ENCODE data around the gene PANX3.
"Not testable (repeated sequence)": the region's sequence is repeated elsewhere in the genome, so short reads cannot be mapped to it uniquely, and the experiment has no call there.

PANX3 gene, protein sequence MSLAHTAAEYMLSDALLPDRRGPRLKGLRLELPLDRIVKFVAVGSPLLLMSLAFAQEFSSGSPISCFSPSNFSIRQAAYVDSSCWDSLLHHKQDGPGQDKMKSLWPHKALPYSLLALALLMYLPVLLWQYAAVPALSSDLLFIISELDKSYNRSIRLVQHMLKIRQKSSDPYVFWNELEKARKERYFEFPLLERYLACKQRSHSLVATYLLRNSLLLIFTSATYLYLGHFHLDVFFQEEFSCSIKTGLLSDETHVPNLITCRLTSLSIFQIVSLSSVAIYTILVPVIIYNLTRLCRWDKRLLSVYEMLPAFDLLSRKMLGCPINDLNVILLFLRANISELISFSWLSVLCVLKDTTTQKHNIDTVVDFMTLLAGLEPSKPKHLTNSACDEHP

DNA sequence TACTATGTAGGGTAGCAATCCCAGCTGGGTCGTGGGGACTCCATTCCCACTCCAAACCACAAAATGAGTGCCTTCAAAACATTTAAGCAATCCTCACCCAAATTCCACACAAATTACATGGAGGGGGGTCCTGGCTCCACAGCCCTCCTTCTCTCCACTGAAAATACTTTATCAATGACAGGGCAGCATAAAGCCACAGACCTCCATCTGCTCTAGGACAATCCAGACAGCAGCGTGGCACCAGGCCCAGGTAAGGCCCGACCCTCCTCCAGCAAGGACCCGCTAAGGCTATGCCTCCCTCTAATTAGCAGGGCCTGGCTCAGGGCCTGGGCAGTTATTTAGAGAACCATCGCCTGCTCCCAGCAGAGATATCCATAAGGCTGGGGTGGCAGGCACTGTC is at the start of gene PANX3:
Gene PANX3 (plus strand): TSS at position 365 of the 400 bp plus-strand sequence. CDS start 129 bp downstream, outside the sequence.
- no peak for DNase-seq (ENCODE audit: low spot score)

DNA sequence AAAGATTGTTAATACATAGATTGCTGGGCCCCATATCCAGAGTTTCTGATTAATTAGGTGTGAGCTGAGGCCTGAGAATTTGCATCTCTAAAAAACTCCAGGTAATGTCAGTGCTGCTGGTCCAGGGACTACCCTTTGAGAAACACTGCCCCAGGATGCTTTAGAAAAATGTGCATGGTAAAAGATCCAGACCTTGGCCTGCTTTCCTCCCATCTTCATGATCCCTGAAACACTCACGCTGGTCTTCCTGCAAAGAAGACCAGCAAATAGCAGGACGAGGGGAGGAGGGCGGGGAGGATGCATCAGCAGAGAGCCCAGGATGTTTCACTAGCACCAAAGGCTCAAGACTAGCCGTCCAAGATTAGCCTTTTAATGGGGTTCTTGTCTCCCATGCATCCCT is 41.5 kb upstream of the PANX3 start, which contains the start of gene OR8A1:
Gene OR8A1 (plus strand): TSS at position 301 of the 400 bp plus-strand sequence. CDS start 123 bp downstream, outside the sequence.
- no peak for DNase-seq (ENCODE audit: low spot score)

DNA sequence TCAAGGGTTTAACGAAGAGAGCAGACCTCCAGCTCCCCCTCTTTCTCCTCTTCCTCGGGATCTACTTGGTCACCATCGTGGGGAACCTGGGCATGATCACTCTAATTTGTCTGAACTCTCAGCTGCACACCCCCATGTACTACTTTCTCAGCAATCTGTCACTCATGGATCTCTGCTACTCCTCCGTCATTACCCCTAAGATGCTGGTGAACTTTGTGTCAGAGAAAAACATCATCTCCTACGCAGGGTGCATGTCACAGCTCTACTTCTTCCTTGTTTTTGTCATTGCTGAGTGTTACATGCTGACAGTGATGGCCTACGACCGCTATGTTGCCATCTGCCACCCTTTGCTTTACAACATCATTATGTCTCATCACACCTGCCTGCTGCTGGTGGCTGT is 41.1 kb upstream of the PANX3 start:
- no peak for DNase-seq (ENCODE audit: low spot score)

DNA sequence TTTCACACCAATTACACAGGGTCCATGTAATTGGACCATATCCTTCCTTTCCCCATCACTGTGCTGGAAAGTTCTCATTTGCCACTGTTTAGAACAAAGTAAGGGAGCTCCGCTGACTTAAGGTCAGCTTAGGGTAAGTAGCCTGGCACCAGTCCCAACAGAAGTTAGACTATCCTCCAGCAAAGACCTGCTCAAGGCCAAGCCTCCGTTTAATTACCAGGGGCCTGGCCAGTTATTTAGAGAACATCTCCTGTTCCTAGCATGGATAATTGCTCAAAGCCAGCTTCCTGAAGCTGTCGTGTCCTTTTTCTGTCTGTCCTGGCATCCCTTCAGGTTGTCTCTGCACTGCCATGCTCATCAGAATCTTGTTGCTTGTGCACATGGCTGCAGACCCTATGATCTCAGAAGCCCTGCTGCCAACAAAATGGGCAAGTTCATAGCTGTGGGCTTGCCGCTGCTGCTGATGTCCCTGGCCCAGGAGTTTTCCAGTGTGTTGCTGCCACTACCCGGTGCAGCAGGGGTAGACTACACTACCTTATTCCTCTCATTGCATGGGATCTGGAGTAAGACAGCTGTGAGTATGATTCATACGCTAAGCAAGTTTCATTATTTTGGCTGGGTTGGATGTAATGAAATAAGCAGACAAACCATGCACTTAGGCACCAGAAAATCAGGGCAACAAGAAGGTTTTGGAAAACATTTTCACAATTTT is 33.4 kb upstream of the PANX3 start:
- DNase-seq (ENCODE audit: low spot score), result no peak

DNA sequence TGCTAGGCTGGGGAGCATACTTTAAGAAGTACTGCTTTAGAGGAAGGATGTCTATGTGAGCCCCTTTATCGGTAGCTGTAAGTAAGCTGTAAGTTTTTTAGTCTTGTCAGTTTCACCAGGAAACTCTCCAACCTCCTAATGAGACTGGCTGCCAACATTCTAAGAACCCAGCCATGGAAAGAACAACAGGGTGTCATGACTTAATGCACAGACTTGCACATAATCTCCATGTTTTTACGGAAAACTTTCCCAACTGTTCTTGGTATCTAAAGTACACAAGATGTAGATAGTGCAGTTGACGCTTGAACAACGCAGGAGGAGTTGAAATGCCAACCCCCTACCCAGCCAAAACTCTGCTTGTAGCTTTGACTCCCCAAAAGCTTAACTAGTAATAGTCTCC is 32.5 kb upstream of the PANX3 start:
- DNase-seq (ENCODE audit: low spot score), result no peak

DNA sequence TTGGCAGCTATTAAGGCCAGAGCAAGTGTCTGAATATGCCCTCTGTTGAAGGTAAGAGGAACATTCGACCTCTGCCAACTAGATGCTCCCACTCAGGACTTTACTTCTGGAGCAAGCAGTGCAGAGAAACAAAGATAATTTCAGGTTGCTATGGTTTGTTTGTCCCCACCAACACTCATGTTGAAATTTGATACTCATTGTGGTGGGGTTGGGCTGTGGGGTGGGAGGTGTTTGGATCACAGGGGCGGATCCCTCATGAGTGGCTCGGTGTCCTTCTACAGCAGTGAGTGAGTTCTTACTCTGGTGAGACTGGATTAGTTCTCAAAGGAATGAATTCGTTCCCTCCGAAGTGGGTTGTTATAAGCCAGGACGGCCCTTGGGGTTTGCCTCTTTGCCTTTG is 29.4 kb upstream of the PANX3 start:
- no peak for DNase-seq (ENCODE audit: low spot score)

DNA sequence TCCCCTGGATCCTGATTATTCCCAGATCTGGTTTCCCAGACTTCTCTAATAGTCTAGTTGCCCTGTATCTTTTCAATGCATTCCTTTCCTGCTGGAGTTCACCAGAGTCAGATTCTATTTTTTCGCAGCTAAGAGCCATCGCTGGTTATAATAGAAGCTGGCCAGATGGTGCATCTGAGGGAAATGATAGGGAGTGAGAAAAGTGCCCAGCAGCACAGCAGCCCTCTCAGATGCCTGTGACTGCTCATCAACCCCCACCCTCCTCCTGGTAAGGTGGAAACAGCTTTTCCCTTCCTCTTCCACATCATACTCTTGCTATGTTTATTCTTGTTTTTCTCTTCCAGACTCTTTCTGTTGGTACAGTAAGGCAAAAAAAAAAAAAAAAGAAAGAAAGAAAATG is 28.7 kb upstream of the PANX3 start:
- DNase-seq (ENCODE audit: low spot score), result no peak

DNA sequence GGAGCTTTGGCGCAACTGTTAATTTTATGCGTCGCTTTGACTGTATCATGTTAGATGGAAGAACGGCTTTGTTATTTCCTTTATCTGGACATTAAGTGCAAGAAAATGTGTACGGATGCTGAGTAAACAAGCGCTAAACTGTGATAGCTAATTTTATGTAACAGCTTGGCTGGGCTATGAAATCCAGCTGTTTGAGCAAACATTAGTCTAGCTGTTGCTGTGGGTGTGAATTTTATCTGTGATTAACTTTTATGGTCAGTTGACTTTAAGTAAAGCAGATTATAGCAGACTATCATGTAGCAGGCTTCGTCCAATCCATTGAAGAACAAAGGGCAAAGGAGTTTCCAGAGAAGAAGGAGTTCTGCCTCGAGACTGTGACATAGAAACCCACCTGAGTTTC is 27.4 kb upstream of the PANX3 start:
- no peak for DNase-seq (ENCODE audit: low spot score)

DNA sequence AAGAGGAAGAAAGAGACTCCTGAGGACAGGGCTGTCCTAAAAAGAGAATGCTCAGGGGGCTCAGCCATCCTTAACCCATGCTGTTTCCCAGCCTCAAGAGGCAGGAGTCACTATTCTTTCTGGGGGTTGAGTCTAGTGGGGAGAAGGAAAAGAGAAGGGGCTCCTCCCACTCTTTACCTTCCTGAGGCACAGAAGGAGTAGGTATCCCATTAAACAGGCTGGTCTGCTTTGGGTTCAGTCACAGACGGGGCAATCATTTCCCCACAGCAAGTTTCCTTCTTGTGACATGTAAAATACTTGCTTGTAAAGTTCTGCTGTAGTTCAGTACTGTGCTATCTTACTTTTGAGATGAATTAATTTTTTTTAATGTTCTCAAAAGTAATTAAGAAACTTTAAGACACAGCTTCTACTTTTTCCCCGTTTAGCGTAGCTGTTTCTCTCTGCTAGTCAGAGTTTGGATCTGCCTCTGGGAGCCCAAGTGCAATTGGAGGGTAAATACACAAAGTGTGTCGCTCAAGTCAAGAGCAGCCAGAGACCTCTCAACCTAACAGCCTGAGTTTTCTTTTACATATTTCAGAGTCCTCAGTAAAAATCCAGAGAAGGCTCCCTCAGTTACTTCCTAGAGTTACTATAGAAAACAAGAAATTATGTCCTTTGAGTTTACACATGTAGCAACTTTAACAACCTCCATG is 26.4 kb upstream of the PANX3 start:
- no peak for DNase-seq (ENCODE audit: low spot score)

DNA sequence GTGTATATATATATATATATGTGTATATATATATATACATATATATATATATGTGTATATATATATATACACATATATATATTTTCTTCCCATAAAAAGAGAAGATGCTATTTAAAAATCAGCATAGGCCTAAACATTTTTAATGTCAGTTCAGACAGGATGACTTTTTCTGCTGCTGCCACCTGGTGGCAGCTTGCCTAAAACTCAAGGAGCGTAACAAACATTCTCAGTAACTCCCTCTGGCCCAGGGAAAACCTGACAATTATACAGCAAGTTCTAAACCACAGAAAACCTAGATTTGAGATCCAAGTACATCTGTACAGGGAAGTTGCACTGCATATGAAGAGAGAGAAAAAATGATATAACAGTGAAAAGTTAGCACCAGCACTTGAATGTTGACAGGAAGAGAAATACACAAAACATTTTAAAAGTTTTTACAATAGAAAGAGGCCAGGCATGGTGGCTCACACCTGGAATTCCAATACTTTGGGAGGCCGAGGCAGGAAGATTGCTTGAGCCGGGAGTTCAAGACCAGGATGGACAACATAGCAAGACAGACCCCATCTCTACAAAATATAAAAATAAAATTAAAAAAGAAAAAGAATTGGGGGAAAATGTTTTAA is 24.9 kb upstream of the PANX3 start:
- peak; percentile 56 for DNase-seq (ENCODE audit: low spot score)

DNA sequence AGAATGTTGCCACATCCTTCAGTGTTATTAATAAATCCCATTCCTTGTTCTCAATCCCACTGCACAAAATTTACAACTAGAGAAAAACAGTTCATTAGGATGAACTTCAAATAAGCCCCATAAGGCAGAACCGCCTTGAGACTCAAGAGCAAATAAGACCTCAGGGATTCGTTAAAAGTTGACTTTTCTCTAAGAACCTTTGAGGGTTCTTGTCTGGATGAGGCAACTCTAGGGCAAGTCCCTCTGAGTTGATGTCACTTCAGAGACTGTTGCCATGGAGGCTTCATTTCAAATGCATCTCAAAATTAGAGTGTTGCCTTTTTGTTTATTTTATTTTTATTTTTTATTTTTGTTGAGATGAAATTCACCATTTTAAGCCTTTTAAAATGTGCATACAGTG is 19.8 kb upstream of the PANX3 start:
- DNase-seq (ENCODE audit: low spot score), result no peak

DNA sequence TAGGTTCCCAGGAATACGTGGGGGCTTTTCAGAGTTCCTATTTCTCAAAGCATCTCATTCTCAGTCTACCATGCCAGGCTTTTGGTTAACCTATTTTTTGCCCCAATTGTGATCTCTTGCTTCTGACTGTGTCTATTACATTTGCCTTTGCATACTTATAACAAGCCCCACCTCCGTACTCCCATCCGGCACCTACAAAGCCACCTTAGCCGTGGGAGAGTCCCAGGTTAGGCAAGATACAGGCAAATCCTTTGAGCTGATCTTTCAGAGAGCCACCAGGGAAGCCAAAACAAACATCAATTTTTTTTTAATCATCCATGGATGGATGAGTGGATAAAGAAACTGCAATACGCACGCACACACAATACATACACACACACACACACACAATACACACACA is 18.6 kb upstream of the PANX3 start:
- no peak for DNase-seq (ENCODE audit: low spot score)

DNA sequence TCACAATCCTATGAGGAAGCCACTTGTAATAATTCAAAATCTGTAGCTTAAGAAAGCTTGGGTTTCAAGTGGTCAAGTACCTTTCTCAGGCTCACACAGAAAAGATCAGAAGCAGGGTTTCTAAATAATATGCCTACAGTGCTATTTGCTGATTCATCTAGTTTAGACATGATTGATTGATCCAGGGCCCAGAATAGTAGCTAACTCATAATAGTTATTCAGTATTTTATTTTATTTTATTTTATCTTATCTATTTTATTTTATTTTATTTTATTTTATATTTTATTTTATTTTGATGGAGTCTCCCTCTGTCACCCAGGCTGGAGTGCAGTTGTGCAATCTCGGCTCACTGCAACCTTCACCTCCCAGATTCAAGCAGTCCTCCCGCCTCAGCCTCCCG is 15.9 kb upstream of the PANX3 start:
- DNase-seq (ENCODE audit: low spot score), result no peak

DNA sequence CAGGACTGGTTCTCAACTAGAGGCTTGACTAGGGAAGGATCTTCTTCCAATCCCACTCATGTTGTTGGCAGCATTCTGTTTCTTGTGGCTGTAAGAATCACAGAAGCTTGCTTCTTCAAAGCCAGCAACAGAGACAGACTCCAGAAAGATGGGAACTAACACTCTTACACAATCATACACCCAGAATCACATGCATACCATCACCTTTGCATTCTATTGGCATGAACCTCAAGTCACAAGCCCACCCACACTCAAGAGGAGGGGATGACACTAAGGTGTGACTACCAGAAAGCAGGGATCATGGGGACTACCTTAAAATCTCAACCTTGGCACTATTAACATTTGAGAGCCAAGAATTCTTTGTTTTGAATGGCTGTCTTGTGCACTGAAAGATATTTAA is 13.6 kb upstream of the PANX3 start:
- DNase-seq (ENCODE audit: low spot score), result no peak

DNA sequence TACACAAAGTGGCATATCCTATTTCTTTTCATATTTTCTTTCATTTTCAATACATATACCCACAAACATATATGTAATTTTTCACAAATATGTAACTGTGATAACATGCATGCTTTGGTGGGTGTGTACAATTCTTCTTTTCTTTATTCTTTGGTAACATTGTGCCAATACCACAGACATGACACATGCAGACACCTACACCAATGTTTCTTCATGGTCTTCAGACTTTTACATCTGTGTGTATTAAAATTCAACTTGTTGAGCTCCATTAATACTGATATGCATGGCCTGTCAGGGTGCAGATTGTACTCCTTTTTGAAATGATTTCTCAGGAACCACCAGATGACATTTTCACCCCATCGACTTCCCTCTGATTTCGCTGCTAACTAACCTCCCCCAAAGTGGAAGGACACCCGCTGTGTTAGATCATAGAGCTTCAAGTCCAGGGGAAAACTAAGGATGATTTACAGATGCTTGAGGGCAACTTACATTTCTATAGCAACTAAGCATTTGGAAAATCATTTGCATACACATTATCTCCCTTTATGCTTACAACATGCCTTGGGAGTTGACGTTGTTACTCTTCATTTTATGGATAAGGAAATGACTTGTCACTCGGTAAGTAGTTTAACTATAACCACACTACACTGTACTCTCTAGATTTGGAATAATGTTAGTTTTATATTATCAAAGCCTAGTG is 10.5 kb upstream of the PANX3 start:
- no peak for DNase-seq (ENCODE audit: low spot score)

DNA sequence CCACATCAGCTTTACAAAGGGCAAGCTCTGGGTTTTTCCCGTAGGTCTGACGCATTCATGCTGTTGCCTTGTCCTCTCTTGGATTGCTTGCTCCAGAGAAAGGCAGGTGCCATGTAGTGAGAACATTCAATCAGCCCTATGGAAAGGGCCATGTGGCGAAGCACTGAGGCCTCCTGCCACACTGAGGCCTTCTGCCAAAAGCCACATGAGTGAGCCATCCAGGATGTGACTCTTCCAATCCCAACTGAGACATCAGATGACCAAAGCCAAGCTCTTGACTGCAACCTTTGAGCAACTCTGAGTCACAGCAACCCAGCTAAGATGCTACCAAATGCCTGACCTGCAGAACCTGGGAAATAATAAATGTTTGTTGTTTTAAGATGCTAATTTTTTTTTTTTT is 9.0 kb upstream of the PANX3 start:
- no peak for DNase-seq (ENCODE audit: low spot score)

DNA sequence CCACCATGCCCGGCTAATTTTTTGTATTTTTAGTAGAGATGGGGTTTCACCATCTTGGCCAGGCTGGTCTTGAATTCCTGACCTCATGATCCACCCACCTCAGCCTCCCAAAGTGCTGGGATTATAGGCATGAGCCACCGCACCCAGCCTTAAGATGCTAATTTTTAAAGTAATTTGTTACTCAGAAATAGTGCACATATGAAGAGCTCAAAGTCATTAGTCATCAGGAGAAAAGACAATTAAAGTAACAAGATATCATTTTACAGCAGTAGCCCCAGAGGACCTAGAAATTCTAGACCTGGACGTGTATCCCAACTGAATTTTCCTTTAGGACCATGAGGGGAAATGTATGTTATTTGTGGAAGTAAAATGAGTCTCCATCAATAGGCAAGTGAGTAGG is 8.5 kb upstream of the PANX3 start:
- not testable (repeated sequence) for DNase-seq (ENCODE audit: low spot score)

DNA sequence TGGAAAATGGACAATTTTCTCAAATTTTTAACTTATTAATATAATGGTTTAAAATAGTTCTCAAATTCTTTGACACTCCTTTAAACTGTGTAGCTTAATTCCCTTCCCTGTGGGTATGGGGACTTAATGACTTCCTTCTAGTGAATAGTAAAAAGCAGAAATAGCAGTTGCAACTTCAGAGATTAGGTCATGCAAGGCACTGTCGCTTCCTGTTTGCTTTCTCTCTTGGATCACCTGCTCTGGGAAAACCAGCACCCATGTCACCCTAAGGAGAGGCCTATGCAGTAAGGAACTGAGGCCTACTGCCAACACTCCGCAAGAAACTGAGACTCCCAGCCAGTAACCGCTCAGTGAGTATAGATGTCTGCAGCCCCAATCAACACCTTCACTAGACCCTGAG is 5.5 kb upstream of the PANX3 start:
- no peak for DNase-seq (ENCODE audit: low spot score)

DNA sequence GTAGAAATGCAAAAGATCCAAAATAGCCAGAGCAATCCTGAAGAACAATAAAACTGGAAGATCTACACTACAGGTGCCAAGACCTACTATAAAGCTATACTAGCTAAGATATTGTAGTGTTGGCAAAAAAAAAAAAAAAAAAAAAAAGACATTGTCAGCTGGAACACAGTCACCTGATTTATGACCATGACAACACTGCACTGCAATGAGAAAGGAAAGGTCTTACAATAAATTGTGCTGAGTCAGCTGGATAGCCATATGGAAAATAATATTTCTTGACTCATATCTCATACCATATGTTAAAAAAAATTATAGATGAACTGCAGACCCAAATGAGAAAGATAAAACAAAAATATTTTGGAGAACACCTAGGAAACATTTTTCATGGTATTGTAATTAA is 3.1 kb upstream of the PANX3 start:
- DNase-seq (ENCODE audit: low spot score), result no peak

DNA sequence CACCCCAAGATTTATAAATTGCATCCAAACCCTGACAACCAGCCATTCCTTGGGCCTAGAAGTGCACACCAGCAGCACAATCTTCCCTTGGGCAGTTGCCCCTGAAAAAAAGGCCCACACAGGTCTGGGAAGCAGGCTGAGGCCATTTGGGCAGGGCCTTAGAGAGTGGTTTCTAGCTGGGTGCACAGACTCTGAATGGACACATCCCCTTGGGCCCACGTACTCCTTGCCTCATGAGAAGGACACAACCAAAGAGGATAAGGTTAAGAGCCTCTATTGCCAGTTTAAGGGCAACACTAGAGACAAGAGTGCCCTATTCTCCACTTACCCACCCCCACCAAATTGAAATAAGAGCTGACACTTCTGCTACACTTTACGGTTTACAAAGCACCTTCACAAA is 933 bp upstream of the PANX3 start:
- no peak for DNase-seq (ENCODE audit: low spot score)

DNA sequence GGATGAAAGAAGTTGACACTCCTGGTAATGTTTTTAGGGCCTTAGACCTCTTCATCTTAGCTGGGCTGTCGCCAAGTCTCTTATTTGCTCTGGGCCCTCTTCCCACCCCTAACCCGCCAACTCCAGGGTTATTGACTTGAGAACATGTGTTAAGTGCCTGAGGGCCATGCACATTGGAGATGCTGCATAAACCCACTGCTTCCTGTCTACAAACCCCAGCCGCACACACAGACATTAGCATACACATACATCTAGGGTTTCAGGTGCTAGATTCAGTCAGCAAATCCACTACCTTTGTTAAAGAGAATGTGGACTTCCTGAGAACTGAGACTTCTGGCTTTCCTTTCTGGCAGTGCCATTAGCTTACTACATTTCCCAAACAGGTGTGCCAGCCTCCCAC is 817 bp downstream of the PANX3 start:
- DNase-seq (ENCODE audit: low spot score), result no peak

All from D341Med (cell line).